Inflammatory macrophage treated with lipopolysaccharide for 1 hour (primary cell): Measurements from ENCODE around the gene KPNA4.
"Not testable (repeated sequence)": the region's sequence is repeated elsewhere in the genome, so short reads cannot be mapped to it uniquely, and the experiment has no call there.

ENCODE experiments used
- DNase-seq, 2 donors: peaks; one replicate each; pipeline ENCODE4 v3.0.0-alpha.2; 2020 to 2022

The KPNA4 gene

DNA sequence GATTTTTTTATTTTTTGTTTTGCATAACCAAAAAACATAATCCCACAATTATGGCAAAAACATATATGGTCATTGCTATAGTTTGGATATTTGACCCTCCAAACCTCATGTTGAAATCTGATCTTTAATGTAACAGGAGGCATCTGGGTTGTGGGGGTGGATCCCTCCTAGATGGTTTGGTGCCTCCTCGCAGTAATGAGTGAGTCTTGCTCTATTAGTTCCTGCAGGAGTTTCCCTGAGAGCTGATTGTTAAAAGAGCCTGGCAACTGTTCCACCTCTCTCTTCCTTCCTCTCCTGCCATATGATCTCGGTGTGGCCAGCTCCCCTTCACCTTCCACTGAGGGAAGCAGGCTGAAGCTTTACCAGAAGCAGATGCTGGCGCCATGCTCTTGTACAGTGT is 82.6 kb downstream of the KPNA4 start:
- DNase-seq: no peak

- DNase-seq: no peak
Measured at GRCh38 chr3:160481856-160482255, 83.5 kb downstream of the KPNA4 start.

DNA sequence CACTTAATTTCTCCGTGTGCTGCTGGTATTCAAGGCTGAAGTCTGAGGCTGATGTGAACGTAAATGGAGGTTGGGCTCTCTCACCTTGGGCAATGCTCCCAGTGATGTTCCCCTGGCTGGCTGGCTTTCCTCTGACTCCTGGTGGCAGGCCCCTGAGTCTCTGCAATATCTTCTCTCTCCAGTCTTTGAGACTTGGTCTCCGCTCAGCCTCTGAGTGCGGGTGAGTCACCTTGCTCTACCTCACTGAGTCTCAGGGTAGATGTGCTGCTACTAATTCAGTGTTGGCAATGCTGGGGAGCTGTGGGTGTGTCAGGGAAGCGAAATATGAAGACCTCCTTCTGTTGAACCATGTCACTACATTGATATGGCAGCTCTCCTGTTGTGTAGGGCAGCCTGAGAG is 84.4 kb downstream of the KPNA4 start:
- no peak for DNase-seq

- DNase-seq: no peak
Measured at GRCh38 chr3:160479376-160479775, 86.0 kb downstream of the KPNA4 start.

DNA sequence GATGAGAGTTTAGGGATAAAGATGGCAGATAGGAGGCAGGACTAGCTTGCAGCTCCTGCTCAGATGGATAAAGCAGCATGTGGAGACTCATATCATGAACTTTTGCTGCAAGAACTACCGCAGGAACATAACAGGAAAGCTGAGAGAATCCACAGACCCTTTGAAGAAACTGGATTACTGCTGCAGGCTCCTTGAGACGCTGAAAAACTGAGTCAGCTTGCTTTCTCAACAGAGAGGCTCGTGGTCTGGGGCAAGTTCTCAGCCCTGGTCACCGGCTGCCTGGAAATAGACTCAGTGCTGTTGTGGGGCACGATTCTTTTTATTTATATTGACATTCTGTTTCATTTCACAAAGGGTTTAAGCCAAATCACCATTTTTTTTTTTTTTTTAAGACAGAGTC is 87.0 kb downstream of the KPNA4 start:
- no peak for DNase-seq

DNA sequence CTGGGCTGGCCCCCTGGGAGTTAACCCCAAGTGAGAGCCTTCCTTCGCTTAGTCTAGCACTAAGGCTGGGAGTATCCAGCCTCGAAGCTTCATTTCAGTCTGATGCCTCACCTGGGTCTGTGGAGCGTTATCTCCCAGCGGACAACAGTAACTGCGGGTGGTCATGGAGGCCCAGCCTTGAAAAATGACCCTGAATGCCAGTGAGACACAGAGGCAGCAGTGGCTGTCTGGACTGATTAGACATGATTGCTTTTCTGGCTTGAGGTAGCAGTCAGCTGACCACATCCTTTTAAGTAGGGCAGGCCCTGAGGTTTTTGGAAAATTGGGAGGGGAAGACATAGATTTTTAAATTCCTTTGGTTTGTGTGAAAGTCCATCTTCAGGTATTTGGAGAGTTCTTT is 87.6 kb downstream of the KPNA4 start:
- no peak for DNase-seq

GRCh38 chr3:160475884-160476283 is 89.5 kb downstream of the KPNA4 start:
- DNase-seq: no peak

- DNase-seq: no peak
Measured at GRCh38 chr3:160475153-160475552, 90.2 kb downstream of the KPNA4 start.

DNA sequence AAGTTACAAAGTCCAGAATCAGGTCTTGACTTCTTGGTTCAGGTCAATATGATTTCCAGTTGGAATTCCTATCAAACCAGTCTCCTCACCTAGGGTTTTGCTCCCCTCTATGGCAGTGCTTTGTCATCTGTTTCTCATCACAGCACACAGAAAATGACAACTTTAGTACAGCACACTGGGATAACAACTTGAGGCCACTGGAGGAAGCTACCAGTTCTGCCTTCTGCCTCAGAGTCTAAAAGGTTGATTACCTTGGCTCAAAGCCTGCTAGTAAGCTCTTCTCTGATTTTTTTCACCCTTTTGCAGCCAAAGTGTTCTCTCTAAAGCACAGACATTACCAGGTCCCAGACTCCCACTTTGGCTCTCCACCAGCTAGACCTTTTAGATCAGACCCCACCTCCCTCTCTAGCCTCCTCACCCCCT is 90.9 kb downstream of the KPNA4 start:
- no peak for DNase-seq

GRCh38 chr3:160473978-160474377 is 91.4 kb downstream of the KPNA4 start:
- DNase-seq: no peak

DNA sequence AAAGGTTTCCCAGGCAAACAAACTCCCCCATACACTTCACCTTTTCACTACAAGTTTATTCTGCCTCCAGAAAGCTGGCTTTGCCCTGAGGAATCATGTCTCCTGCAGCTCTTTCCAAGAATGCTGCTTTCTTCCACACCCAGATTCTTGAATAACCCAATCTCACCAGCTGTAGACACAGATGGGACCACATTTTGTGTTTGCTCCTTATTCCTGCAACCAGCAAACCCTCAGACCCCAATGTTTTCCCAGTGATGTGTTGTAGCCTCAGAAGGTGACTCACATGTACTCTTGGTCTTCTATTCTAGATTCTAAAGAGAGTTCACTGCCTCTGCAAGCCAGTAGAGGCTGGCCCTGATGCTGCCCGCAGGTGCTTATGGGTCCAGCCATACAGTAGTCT is 92.2 kb downstream of the KPNA4 start:
- DNase-seq: no peak

GRCh38 chr3:160472344-160472743 is 93.0 kb downstream of the KPNA4 start:
- no peak for DNase-seq

DNA sequence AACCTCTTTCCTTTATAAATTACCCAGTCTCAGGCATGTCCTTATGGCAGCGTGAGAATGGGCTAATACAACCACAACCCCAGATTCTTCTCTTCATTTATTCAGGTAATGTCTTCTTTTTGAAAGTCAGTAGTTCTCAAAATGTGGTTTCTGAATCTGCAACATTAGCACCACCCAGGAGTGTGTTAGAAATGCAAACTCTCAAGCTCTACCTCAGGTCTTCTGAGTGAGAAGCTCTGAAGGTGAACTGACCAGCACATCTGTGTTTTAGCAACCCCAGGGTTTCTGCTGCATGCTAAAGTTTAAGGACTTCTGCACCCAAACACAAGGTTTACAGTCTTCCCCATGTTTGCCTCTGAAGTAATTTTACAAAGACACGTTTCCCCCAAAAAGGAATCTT is 93.5 kb downstream of the KPNA4 start:
- no peak for DNase-seq

GRCh38 chr3:160470181-160470580 is 95.2 kb downstream of the KPNA4 start:
- no peak for DNase-seq

DNA sequence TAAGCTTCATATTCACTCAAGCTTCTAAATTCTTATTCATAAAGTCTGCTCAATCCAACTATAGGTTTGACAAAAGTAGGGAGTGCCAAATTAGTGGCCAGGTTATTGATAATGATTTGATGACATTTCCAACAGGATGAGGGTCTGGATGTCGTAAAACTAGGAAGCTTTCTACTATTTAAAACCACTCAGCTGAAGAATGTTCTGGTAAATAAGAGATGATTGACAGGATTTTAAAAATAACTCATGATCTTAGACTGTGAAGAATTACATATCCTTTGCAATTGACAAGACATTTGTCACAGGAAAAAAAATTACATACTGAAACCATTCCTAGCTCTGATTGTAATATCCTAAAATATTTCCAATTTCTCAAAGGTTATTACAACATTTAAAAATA is 100.4 kb downstream of the KPNA4 start:
- DNase-seq: no peak

GRCh38 chr3:160464321-160464720 is 101.0 kb downstream of the KPNA4 start:
- no peak for DNase-seq

GRCh38 chr3:160460033-160460432 is 105.3 kb downstream of the KPNA4 start:
- DNase-seq: no peak

DNA sequence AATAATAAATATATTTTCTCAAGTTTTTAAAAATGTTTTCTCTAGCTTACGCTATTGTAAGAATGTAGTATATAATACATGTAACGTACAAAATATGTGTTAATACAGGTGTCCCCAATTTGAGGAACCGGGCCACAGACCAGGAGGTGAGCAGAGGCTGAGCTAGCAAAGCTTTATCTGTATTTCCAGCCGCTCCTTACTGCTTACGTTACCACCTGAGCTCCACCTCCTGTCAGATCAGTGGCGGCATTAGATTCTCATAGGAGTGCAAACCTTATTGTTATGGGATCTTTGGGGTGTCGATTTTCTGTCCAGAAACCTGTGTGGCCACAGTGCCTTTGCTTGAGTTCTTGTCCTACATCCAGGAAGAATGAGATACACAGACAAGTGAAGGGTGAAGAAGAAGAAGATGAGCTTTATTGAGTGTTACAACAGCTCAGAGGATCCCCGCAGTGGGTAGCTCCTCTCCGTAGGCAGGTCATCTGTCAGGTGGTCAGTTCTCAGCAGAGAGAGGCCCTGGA is 105.9 kb downstream of the KPNA4 start:
- no peak for DNase-seq

DNA sequence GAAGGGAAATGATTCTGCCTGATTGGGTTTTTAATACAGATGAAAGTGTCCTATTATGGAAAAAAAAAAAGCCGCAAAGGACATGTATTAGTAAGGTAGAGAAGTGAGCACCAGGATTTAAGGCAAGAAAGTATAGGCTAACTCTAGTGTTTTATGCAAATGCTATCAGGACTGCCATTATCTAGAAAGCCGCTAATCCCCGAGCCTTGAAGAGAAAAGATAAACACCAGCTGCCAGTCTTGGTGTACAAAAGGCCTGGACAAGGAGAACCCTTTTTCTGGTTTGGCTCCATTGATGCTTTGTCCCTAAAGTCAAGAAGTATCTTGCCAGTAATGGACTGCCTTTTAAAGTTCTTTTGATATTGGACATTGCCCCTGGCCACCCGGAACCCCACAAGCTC is 107.2 kb downstream of the KPNA4 start:
- DNase-seq: no peak

- DNase-seq: no peak
Measured at GRCh38 chr3:160455846-160456245, 109.5 kb downstream of the KPNA4 start.

DNA sequence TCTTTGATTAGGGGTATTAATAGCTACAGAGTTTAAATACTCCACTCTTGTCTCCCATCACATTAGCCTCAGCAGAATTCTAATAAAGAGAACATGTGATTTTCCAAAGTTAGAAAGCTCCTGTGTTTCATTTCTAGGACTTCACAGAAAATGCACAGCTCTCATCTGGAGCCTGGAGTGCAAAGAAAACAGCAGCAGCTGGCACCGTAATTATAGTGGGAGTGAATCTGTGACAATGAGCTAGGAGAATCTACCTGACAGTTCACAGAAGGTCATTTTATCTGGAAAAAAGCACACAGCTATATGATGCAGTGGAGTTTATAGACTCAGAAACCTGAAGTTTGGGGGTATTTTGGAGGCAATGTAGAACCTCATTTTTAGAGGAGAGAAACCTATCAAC is 110.4 kb downstream of the KPNA4 start:
- no peak for DNase-seq

DNA sequence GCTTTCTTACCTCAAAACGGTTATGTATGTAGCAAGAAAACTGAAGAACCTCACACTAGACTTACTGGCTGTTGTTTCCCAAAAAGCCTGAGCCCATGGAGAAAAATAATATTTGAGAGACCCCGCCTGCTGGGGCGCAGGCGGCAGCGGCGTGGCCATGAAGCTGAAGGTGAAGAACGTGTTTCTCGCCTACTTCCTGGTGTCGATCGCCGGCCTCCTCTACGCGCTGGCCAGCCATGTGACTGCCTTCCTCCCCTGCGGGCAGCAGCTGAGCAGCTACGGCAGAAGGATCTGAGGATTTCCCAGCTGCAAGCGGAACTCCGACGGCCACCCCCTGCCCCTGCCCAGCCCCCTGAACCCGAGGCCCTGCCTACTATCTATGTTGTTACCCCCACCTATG is 113.1 kb downstream of the KPNA4 start:
- not testable (repeated sequence) for DNase-seq

DNA sequence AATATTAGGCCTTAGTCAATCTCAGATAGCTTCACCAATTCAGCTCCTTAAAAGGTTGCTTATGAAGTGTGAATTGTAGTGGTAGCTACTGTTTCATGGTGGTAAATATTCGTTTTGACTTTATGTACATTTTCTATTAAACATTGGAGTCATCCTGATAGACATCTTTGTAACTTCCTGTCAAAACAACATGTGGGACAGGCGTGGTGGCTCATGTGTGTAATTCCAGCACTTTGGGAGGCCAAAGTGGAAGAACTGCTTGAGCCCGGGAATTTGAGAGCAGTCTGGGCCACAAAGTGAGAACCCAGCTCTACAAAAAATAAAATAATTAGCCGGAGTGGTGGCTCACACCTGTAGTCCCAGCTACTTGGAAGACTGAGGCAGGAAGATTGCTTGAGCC is 113.8 kb downstream of the KPNA4 start:
- no peak for DNase-seq

DNA sequence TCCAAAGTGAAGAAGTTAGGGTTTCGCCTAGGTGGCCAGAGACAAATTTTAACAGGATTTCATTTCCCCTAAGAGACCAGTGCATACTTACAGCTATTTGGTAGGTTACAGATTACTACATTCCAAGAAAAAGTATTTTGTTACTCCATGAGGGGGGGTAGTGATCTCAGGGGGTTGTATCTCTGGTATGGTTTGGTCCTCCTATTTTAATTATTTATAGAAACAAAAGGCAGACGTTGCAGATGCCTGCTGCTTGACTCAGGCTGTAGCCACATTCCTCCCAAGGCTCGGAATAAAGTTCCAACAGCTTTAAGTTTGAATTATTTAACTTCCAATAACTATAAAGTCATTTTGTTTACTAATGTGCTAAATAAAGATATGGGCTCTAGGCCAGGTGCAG is 114.5 kb downstream of the KPNA4 start:
- no peak for DNase-seq

DNA sequence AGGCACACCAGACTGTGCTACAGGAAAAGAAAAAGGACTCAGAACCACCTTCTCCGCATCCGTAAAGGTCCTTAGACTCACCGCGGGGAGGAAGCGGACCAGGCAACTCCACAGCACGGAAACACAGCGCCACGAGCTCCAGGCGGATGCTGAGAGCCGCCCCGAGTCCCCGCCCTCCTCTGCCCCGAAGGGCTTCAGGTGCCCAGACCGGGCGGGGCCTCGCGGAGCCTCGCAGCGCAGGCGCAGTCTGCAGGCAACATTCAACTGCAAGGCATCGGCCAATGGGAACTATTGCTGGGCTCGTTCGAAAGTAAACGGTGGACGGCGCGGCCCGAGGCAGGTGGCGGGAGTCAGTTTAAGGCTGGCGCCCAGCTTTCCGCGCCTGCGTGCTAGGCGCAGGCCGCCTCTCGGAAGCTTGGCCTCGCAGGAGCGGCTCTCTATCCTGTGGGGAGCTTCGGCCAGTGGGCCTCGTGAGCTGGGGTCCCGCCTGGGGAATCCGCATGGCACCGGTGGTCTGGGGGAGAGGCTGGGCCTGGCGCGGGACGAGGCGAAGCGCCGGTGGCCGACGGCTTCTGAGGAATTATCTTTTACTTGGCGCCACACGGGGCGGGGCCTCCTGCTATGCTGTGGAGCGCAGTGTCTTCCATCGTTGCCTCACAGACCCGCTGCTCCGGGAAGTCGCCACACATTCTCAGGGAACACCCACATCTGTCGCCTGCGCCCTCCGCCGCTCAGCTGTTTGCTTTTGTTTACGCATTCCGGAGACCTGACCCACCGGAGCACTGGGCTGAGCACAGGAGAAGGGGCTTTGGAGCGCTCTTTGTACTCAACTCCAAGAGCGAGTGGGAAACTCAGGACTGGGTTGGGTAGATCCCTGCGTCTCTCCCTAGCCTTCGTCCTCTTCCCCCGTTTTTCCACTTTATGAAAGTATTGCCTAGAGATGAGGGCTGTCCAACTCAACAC is 115.5 kb downstream of the KPNA4 start, which contains the start of gene TRIM59:
Gene TRIM59 (minus strand): TSS at position 151 of the 963 bp plus-strand sequence. CDS start 10,603 bp downstream, outside the sequence.
- peak; percentile 89 to 93 for DNase-seq
